GM21723 (cell line): ENCODE results near the gene SEC23A.
"Not testable (repeated sequence)": the region's sequence is repeated elsewhere in the genome, so short reads cannot be mapped to it uniquely, and the experiment has no call there.

Experiments used
- ATAC-seq: cut with Tn5 transposase; IDR thresholded peaks from one replicate; pipeline ENCODE4 v1.9.1; 2021; ENCODE audit warnings: mild to moderate bottlenecking, moderate library complexity; ENCODE audit not compliant: unreplicated experiment

SEC23A gene

GRCh38 chr14:39102969-39103957 is at the start of gene SEC23A:
SEC23A (minus strand) TSS chr14:39103235; CDS start chr14:39096118, 7,117 bp downstream.
- ATAC-seq = peak; percentile 94

- no peak for ATAC-seq
Measured at GRCh38 chr14:39145266-39145966, 42.4 kb upstream of the SEC23A start.

- ATAC-seq = not testable (repeated sequence)
Measured at GRCh38 chr14:39143226-39143625, 40.2 kb upstream of the SEC23A start.

GRCh38 chr14:39141623-39142022 is 38.6 kb upstream of the SEC23A start:
- ATAC-seq = not testable (repeated sequence)

- no peak for ATAC-seq
Measured at GRCh38 chr14:39140170-39140569, 37.1 kb upstream of the SEC23A start.

- no peak for ATAC-seq
Measured at GRCh38 chr14:39138440-39138839, 35.4 kb upstream of the SEC23A start.

GRCh38 chr14:39137835-39138234 is 34.8 kb upstream of the SEC23A start:
- not testable (repeated sequence) for ATAC-seq

GRCh38 chr14:39122330-39123138 is 19.5 kb upstream of the SEC23A start:
- ATAC-seq = no peak

- ATAC-seq = peak; percentile 87
Measured at GRCh38 chr14:39114073-39114838, 11.2 kb upstream of the SEC23A start, which contains the start of gene GEMIN2. GEMIN2 (plus strand) TSS chr14:39114323; CDS start chr14:39114339, 16 bp downstream.

- ATAC-seq = no peak
Measured at GRCh38 chr14:39113685-39114072, 10.6 kb upstream of the SEC23A start.

GRCh38 chr14:39109893-39110715 is 7.1 kb upstream of the SEC23A start:
- ATAC-seq = no peak

GRCh38 chr14:39108791-39109190 is 5.8 kb upstream of the SEC23A start:
- no peak for ATAC-seq

- ATAC-seq = no peak
Measured at GRCh38 chr14:39107591-39107996, 4.6 kb upstream of the SEC23A start.

- not testable (repeated sequence) for ATAC-seq
Measured at GRCh38 chr14:39104078-39104801, 1.2 kb upstream of the SEC23A start.

- ATAC-seq = peak; percentile 17
Measured at GRCh38 chr14:39102265-39102968, 618 bp downstream of the SEC23A start.

GRCh38 chr14:39099748-39100147 is 3.3 kb downstream of the SEC23A start:
- ATAC-seq = no peak

GRCh38 chr14:39099215-39099614 is 3.8 kb downstream of the SEC23A start:
- not testable (repeated sequence) for ATAC-seq

- ATAC-seq = no peak
Measured at GRCh38 chr14:39097159-39097558, 5.9 kb downstream of the SEC23A start.
